ENCODE measurements around the gene ZP1.

Gene ZP1

DNA sequence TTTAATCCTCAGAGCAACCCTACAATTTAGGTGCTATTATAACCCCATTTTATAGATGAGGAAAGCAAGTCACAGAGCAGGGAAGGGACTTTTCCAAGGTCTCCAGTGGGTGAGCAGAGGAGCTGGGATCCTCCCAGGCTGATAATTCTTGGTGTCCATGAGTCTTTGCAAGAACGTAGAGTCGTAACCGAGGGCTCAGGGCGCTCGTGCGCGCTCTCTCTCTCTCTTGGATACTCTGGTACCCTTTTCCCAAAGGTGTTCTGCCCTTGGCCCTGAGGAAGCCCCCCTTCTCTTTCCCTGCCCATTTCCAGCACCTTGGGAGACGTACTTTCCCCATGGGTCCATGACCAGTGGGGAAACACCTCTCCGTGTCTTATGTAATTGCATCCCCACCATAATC lies 5.2 kb upstream of the ZP1 start:
- no peaks in the 10 kb centered on the region for H3K9me3 ChIP-seq (ENCODE audit: insufficient read depth, low read depth, low read length)
- peaks cover 62% of the 10 kb centered on the region for H3K4me1 ChIP-seq (ENCODE audit: insufficient read depth, low read length, poor library complexity, severe bottlenecking)
- no peak overlapping the region for H3K9ac ChIP-seq (ENCODE audit: low read depth, low read length, poor library complexity, severe bottlenecking)
- H3K9me2 ChIP-seq (replicated peaks; ENCODE audit: low read depth, low read length), result no peaks in the 10 kb centered on the region
- no peaks in the 10 kb centered on the region for H4K20me1 ChIP-seq (ENCODE audit: insufficient read depth, low read length, poor library complexity, severe bottlenecking)
- H3K27me3 ChIP-seq (ENCODE audit: insufficient read depth, low read length, poor library complexity, severe bottlenecking), result no peaks in the 10 kb centered on the region
- H2AFZ ChIP-seq (ENCODE audit: low read length), result no peak overlapping the region
- no peaks in the 10 kb centered on the region for H3K79me2 ChIP-seq (ENCODE audit: insufficient read depth, low read length)
- H3K36me3 ChIP-seq (ENCODE audit: insufficient read depth, low read length), result no peaks in the 10 kb centered on the region
- peaks cover 7% of the 10 kb centered on the region; the same call in 1 of the 2 replicates for H3F3A ChIP-seq (ENCODE audit: low read depth)
- no peak overlapping the region for H3K4me2 ChIP-seq (ENCODE audit: low read depth, low read length, poor library complexity, severe bottlenecking)
- H3K4me3 ChIP-seq (ENCODE audit: low read length, poor library complexity, severe bottlenecking), result no peak overlapping the region
- TF ChIP-seq, protein P1, sequence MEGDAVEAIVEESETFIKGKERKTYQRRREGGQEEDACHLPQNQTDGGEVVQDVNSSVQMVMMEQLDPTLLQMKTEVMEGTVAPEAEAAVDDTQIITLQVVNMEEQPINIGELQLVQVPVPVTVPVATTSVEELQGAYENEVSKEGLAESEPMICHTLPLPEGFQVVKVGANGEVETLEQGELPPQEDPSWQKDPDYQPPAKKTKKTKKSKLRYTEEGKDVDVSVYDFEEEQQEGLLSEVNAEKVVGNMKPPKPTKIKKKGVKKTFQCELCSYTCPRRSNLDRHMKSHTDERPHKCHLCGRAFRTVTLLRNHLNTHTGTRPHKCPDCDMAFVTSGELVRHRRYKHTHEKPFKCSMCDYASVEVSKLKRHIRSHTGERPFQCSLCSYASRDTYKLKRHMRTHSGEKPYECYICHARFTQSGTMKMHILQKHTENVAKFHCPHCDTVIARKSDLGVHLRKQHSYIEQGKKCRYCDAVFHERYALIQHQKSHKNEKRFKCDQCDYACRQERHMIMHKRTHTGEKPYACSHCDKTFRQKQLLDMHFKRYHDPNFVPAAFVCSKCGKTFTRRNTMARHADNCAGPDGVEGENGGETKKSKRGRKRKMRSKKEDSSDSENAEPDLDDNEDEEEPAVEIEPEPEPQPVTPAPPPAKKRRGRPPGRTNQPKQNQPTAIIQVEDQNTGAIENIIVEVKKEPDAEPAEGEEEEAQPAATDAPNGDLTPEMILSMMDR (conservative IDR thresholded peaks at IDR 0.05; ENCODE audit: low read length), result no peak
- no peak for TF ChIP-seq EZH2phosphoT487 (IDR thresholded peaks at IDR 0.05; ENCODE audit: borderline replicate concordance)

DNA sequence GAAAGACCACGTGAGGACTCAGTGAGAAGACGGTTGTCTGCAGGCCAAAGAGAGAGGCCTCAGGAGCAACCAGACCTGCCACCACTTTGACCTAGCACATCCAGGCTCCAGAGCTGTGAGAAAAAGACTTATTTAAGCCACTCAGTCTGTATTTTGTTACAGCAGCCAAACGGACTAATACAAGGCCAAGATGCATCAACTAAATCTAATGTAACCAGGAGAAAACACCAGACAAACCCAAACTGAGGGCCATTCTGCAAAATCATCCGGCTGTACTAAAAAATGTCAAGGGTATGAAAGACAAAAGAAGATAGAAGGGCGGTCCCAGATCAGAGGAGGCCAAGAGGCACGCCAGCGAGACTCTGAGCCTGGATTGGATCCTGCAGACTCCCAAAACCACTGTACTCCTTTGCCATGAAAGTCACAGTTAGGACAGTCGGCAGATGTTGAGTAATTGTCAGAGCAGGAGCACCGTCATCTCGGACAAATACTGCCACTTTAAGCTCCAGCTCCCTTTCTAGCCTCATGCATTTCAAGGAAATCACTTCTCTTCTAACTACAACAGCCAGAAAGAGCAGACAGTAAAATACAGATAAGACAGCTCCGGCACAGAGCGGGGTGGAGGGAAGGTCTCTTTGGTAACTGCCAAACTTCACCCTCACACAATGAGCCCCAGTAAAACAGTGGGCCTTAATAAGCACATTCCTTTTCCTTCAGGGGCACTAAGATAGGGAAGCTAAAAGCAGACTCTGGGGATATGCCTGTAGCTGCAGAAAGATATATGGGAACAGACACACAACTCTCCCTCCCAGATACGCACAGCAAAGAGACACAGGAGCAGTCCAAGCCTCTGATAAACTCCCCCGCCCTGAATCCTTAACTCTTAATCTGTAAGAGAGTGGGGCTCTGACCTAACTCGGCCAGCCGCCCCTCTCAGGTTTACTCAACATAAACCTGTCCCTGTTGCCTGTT lies 3.5 kb upstream of the ZP1 start:
- H3K36me3 ChIP-seq (ENCODE audit: insufficient read depth, low read length), result no peaks in the 10 kb centered on the region
- H3K9me2 ChIP-seq (replicated peaks; ENCODE audit: low read depth, low read length), result no peaks in the 10 kb centered on the region
- no peak overlapping the region for H3K4me3 ChIP-seq (ENCODE audit: low read length, poor library complexity, severe bottlenecking)
- H3K9ac ChIP-seq (ENCODE audit: low read depth, low read length, poor library complexity, severe bottlenecking), result peak overlapping the region; percentile 28
- H3K79me2 ChIP-seq (ENCODE audit: insufficient read depth, low read length), result no peaks in the 10 kb centered on the region
- H3F3A ChIP-seq (ENCODE audit: low read depth), result peaks cover 7% of the 10 kb centered on the region; the same call in 1 of the 2 replicates
- H3K9me3 ChIP-seq (ENCODE audit: insufficient read depth, low read depth, low read length), result no peaks in the 10 kb centered on the region
- peak overlapping the region; percentile 36 for H3K4me2 ChIP-seq (ENCODE audit: low read depth, low read length, poor library complexity, severe bottlenecking)
- H3K27me3 ChIP-seq (ENCODE audit: insufficient read depth, low read length, poor library complexity, severe bottlenecking), result no peaks in the 10 kb centered on the region
- no peak overlapping the region for H2AFZ ChIP-seq (ENCODE audit: low read length)
- no peak for TF ChIP-seq EZH2phosphoT487 (IDR thresholded peaks at IDR 0.05; ENCODE audit: borderline replicate concordance)
- TF ChIP-seq, protein P1 (conservative IDR thresholded peaks at IDR 0.05; ENCODE audit: low read length), result no peak
- peaks cover 63% of the 10 kb centered on the region for H3K4me1 ChIP-seq (ENCODE audit: insufficient read depth, low read length, poor library complexity, severe bottlenecking)
- H4K20me1 ChIP-seq (ENCODE audit: insufficient read depth, low read length, poor library complexity, severe bottlenecking), result no peaks in the 10 kb centered on the region

DNA sequence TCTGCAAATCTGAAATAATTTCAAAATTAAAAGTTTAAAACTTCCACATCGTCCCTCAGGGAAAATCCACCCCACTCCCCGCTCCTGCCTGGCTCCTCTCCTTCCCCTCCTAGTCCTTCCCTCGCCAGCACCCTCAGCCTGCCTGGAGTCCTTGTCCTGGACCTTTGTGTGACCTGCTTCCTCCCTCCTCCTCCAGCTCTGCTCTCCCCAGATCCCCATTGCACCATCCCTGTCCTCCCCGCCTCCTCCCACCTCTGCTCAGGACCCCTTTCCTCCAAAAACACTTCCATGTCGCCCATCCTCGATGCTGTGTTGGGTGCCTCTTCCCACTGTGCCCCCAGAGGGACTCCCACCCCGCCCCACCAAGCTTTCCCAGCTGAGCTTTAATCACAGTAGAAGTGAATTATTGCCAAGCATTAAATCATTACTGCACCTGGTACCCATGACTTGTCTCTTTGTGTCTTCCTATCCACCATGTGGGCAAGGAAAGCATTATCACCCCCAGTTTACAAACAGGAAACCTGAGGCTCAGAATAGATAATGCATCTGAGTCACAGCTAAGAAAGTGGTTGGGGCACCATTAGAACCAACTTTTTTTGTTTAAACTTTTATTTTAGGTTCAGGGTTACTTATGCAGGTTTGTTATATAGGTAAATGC lies 2.4 kb upstream of the ZP1 start:
- Histone ChIP-seq H3K4me3 (ENCODE audit: low read length, poor library complexity, severe bottlenecking) (peak overlapping the region; percentile 6), H3K36me3 (ENCODE audit: insufficient read depth, low read length) (no peaks in the 10 kb centered on the region)
- TF ChIP-seq EZH2phosphoT487 (IDR thresholded peaks at IDR 0.05; ENCODE audit: borderline replicate concordance), result no peak
- TF ChIP-seq, protein P1 (conservative IDR thresholded peaks at IDR 0.05; ENCODE audit: low read length), result no peak

More for the DNA sequence above, 2.4 kb upstream of the ZP1 start:
- no peaks in the 10 kb centered on the region for H3K9me2 ChIP-seq (replicated peaks; ENCODE audit: low read depth, low read length)
- H2AFZ ChIP-seq (ENCODE audit: low read length), result no peak overlapping the region
- peaks cover 60% of the 10 kb centered on the region for H3K4me1 ChIP-seq (ENCODE audit: insufficient read depth, low read length, poor library complexity, severe bottlenecking)
- no peaks in the 10 kb centered on the region for H3K9me3 ChIP-seq (ENCODE audit: insufficient read depth, low read depth, low read length)
- peaks cover 7% of the 10 kb centered on the region; the same call in 1 of the 2 replicates for H3F3A ChIP-seq (ENCODE audit: low read depth)
- H3K79me2 ChIP-seq (ENCODE audit: insufficient read depth, low read length), result no peaks in the 10 kb centered on the region
- H3K9ac ChIP-seq (ENCODE audit: low read depth, low read length, poor library complexity, severe bottlenecking), result peak overlapping the region; percentile 38
- no peaks in the 10 kb centered on the region for H4K20me1 ChIP-seq (ENCODE audit: insufficient read depth, low read length, poor library complexity, severe bottlenecking)
- H3K4me2 ChIP-seq (ENCODE audit: low read depth, low read length, poor library complexity, severe bottlenecking), result peak overlapping the region; percentile 36
- H3K27me3 ChIP-seq (ENCODE audit: insufficient read depth, low read length, poor library complexity, severe bottlenecking), result no peaks in the 10 kb centered on the region
